ENCODE data around the gene THRAP3.
"Not testable (repeated sequence)": the region's sequence is repeated elsewhere in the genome, so short reads cannot be mapped to it uniquely, and the experiment has no call there.

Gene THRAP3, protein sequence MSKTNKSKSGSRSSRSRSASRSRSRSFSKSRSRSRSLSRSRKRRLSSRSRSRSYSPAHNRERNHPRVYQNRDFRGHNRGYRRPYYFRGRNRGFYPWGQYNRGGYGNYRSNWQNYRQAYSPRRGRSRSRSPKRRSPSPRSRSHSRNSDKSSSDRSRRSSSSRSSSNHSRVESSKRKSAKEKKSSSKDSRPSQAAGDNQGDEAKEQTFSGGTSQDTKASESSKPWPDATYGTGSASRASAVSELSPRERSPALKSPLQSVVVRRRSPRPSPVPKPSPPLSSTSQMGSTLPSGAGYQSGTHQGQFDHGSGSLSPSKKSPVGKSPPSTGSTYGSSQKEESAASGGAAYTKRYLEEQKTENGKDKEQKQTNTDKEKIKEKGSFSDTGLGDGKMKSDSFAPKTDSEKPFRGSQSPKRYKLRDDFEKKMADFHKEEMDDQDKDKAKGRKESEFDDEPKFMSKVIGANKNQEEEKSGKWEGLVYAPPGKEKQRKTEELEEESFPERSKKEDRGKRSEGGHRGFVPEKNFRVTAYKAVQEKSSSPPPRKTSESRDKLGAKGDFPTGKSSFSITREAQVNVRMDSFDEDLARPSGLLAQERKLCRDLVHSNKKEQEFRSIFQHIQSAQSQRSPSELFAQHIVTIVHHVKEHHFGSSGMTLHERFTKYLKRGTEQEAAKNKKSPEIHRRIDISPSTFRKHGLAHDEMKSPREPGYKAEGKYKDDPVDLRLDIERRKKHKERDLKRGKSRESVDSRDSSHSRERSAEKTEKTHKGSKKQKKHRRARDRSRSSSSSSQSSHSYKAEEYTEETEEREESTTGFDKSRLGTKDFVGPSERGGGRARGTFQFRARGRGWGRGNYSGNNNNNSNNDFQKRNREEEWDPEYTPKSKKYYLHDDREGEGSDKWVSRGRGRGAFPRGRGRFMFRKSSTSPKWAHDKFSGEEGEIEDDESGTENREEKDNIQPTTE

DNA sequence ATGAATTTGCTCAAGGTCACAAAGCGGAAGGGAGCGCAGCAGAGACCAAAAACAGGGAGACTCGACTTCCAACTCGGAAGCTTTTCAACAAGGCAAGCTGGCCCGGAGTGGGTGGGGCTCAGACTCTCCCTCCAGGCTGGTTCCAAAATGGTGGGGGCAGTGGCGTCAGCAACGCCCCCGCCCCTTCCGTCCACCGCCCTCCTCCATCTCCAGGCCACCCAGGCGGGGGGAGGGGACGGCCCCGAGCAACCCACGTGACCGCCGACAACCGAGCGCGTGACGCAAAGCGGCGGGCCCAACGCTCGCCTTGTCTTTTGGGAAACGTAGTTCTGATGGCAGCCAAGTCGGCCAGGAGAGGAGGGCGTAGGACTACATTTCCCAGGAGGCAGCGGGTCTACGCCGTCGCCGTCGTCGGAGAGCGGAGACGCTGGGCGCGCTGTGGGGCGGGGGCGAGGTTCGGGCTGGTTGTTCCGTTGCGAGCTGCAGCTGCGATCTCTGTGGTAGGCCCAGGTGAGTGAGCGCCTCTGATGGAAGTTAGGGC lies at the start of gene THRAP3:
THRAP3 (plus strand) TSS at position 448 of the 541 bp plus-strand sequence. CDS start 58,121 bp downstream, outside the sequence.
- DNase-seq = peak; percentile 99

DNA sequence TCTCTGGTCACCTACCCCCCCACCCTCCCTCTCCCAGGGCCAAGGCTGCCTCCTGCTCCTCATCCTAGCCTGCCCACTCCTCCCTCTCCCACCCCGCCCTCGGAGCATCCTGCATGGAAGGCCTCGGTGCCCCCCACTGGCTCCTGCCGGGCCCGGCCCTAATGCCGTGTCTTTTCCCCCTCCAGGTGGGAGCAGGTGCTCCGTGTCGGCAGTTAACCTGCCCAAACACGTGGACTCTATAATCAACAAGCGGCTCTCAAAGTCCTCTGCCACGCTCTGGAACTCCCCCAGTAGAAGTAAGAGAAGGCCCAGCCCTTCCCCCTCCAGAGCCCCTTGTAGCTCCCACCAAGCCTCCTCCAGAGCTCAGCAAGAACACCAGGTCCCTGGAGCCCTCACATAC lies 49.5 kb upstream of the THRAP3 start:
- no peak for DNase-seq

DNA sequence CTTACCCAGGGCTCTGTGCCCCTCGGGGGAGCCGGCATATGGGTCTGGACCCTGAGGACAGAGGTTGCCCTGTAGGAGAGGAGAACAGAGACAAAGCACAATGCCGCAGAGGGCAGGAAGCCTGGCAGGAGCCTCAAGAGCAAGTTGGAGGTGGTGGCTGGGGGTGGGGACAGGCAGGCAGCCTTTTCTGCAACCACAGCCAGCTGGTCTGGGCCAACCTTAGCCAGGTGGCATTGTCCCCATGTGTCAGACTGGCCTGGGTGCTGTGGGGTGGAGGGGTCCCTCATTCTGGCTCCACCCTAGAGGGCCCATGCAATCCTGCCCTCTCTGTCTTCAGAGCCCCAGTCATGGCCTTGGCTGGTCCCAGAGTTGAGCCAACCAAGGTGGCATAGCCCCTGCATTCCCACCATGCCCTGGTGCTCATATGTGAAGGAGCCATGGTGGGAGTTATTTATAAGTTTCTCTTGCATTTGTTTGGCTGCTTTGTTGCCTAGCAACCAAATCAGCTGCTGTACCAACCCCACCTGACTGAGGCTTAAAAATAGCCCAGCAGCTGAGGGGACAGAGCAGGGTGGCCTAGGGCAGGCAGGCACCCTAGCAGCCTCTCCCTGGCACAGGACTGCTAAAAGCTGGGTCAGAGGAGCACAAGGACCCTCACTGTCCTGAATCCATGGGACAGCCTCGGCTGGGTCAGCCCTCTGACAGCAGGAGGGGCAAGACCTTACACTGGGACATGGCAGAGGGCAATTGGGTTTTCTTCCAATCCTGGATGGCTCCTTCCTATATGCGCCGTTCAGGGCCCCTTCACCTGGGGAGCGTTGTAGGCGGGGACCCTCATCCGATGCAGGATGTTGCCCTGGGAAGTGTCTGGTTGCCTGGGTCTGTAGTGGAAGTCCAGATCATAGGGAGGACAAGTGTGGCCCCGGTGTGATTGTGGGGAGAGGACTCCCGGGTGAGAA lies 48.8 kb upstream of the THRAP3 start:
- DNase-seq = no peak

DNA sequence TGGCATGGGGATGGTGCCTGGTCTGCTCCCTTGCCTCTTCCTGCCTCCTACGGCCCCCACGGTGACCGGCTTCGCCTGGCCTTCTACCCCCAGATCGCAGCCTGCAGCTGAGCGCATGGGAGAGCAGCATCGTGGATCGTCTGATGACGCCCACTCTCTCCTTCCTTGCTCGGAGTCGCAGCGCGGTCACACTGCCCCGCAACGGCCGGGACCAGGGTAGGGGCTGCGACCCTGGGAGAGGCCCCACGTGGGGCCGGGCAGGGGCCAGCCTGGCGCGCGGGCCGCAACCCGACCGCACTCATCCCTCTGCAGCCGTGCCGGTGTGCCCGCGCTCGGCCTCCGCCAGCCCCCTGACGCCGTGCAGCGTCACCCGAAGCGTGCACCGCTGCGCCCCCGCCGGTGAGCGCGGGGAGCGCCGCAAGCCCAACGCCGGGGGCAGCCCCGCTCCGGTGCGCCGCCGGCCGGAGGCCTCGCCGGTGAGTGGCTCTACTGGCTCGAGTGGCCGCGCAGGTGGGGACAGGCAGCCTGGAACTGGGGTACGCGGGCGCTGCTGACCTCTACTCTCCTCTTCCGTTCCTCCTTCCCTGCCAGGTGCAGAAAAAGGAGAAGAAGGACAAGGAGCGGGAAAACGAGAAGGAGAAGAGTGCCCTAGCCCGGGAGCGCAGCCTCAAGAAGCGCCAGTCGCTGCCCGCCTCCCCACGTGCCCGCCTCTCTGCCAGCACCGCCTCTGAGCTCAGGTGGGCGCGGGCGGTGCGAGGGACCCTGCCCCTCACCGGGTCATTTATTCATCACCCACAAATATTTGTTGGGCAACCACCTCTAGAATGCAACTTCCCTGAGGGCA lies 47.9 kb upstream of the THRAP3 start:
- no peak for DNase-seq

DNA sequence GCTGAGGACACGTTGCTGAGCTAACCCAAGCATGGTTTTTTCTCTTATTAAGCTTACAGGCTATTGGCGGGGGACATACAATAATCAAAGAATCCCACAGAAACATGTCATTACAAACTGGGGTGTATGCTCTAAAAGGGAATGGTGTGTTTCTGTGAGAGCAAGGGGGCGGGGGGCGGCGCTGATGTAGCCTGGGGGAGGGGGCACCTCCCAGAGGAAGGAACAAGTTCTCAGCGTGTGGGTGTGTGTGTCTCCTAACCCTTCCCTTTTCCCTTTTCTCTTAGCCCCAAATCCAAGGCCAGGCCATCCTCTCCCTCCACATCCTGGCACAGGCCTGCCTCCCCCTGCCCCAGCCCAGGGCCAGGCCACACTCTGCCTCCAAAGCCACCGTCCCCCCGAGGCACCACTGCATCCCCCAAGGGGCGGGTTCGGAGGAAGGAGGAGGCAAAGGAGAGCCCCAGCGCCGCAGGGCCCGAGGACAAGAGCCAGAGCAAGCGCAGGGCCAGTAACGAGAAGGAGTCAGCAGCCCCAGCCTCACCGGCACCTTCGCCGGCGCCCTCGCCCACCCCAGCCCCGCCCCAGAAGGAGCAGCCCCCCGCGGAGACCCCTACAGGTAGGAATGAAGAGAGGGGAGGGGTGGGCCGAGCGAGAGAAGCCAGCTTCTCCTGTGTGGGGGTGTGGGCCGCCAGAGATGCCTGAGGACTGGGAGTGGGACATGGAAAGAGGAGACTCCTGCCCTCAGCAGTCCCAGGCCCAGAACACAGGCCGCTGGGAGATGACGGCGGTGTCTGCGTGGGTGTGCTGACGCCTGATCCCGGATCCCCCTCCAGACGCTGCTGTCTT lies 46.4 kb upstream of the THRAP3 start:
- DNase-seq = no peak

DNA sequence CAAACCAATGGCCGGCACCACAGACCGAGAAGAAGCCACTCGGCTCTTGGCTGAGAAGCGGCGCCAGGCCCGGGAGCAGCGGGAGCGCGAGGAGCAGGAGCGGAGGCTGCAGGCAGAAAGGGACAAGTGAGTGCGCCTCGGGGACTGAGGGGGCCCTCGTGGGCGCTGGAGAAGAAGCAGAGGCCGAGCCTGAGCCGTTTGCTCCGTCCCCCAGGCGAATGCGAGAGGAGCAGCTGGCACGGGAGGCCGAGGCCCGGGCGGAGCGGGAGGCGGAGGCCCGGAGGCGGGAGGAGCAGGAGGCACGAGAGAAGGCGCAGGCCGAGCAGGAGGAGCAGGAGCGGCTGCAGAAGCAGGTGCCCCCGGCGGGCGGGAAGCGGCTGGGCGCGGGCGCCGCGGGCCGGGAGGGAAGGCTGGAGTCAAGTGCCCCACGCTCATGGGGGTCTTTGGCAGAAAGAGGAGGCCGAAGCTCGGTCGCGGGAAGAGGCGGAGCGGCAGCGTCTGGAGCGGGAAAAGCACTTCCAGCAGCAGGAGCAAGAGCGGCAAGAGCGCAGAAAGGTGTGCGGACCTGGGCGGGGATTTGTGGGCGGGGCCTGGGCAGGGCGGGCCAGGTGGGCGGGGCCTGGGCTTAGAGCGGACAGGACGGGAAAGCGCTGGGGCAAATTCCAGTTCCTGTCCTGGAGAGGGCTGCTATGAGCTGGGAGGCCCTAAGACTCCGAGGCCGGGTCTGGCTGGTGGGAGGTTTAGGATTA lies 45.6 kb upstream of the THRAP3 start:
- DNase-seq = no peak

DNA sequence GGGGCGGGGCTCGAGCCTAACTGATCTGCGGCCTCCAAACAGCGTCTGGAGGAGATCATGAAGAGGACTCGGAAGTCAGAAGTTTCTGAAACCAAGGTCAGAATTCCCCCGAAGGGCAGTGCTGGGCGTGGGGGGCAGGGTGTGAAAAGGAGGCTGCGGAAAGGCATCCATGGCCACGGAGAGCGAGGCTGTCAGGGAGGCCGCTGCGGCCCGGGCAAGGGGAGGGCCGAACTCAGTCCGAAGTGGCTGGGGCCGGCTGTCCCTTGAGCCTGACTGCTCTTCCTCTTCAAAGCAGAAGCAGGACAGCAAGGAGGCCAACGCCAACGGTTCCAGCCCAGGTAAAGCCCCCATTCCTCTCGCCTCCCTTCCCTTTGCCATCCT lies 45.0 kb upstream of the THRAP3 start:
- DNase-seq = no peak

DNA sequence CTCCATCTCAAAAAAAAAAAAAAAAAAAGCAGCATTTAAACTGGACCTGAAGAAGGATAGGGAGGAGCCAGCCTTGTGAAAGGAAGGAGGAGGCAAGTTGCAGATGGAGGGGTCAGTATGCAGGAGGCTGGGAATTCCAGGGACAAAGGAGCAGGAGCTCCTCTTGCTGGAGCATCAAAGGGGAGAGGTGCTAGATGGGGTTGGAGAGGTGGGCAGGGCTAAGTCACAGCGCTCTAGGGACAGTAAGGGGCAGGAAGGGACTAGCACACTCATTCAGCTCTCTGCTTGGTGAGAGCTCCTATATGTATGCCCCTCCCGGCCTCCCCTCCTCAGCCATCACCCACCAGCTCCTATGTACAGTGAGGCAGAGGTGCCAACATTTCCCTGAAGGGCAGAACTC lies 41.5 kb upstream of the THRAP3 start:
- DNase-seq = no peak

DNA sequence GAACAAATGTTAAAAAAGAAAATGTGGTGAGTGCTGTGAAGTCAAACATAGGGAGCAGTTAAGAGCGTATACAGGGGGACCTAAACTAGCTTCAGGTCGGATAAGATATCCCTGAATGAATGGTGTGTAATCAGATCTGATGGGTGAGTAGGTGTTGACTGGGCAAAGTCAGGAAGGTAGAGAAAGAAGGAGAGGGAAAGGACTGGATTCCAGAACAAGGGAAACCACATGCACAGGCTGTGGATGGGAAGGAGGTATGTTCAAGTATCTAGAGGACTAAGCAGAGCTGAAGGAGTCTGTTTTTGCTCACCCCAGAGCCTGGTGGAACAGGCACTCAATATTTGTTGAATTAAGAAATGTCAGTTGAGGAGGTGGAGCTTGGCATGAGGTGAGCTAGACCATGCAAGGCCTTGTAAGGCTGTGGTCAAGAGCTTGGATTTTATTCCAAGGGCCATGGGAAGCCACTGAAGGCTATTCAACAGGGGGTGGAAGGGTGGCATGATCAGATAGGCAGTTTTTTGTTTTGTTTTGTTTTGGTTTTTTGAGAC lies 40.9 kb upstream of the THRAP3 start:
- DNase-seq = no peak

DNA sequence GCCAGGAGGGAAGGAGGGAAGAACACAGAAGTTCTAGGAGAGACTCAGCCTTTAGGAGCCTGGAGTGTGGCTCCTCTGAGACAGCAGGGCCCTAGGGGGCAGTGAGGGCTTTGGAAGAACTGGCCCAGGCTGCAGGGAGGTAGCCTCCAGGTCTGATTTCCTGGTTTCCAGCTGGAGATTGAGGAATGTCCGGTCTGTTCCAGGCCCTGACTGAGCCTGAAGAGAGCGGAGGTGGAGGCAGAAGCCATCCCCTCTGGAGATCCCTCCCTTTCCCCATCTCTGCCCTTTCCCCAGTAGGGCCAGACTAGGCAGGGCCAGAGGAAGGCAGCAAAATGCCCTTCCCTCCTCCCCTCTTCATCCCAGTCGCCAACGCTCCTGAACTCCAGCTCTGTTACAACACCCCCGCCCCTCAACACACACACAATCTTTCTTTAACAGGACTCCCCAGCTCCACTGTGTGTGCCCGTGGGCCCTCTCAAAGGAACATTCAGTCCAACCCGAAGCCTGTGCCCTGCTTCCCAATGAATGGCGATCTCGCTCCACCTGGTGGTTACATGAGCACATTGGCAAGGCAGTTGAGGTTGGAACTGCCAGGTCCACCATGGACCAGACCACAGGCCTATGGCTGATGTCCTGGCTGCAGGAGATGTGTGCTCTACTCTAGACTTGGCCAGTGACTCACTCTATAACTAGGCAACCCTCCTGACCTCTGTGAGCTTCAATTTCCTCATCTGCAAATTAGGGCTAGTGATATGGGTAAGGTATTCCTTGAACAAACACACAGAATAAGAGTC lies 36.2 kb upstream of the THRAP3 start:
- DNase-seq = peak; percentile 77

DNA sequence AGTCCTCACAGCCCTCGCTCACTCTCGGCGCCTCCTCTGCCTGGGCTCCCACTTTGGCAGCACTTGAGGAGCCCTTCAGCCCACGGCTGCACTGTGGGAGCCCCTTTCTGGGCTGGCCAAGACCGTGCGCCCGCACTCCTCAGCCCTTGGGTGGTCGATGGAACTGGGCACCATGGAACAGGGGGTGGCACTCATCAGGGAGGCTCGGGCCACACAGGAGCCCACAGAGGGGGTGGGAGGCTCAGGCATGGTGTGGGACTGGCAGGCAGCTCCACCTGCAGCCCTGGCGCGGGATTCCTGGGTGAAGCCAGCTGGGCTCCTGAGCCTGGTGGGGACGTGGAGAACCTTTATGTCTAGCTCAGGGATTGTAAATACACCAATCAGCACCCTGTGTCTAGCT lies 27.4 kb upstream of the THRAP3 start:
- not testable (repeated sequence) for DNase-seq

DNA sequence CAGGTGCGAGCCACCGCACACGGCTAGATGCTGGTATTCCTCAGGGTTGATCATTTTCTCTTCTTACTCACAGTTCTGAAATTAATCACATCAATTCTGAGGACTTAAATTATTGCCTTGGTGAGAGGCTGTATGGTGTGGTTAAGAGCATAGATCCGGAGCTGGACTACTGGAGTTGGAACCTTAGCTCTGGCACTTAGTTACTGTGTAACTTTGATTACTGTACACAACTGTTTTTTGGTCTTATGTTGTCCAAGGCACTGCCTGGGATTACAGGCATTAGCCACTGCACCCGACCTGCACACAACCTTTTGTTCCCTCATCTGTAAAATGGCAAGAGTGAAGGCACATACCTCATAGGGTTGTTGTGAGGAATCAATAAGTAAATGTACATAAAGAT lies 25.6 kb upstream of the THRAP3 start:
- no peak for DNase-seq

DNA sequence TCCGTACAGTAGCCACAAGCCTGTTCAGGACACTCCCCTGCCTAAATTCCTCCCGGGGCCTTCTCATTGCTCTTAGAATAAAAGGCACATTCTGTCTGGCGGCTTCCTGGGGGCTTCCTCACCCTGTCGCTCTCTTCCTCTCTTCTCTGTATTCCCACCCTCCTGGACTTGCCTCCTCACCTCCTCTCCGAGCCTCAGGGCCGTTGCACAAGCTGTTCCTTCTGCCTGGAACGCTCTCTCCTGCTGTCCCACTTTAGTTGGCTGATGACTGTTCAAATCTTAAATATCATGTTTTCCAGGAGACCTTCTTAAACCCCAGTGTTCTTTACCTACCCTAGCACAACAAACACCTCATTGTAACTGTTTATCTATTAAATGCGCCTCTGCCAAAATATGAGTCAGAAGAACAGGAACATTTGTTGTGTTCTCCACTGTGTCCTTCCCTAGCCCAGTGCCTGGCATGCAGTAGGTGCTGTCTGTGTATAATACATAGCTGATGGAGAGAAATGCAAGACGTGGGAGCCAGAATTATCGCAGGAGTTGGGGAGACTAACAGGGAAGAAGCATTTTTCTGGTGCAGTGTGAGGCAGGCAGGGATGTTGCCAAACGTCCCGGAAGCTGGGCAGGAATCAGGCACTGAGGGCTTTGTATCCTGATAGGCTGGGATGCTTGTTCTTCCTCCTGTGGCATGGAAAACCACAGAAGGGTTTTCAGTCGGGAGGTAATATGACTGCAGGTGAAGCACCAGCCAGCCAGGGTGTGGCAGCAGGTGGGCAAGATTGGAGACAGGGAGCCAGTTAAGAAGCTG lies 24.1 kb upstream of the THRAP3 start:
- no peak for DNase-seq

DNA sequence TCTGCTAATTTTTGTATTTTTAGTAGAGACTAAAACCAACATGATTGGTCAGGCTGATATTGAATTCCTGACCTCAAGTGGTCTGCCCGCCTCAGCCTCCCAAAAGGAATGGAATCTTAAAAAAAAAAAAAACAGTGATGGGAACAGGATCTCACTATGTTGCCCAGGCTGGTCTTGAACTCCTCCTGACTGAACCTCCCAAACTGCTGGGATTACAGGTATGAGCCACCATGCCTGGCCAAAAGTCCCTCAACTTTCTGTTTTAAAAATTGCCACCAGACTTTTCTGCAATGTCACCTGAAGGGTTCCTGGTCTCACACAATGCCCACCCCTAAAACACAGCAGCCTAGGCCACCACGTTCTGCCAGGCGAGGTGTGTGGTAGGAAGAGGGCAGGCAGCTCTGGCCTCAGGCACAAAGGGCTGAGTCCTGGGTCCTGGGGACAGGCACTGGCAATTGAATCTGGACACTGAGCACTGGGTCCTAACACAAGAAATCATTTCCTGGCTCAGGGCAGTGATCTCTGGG lies 21.2 kb upstream of the THRAP3 start:
- DNase-seq = no peak

DNA sequence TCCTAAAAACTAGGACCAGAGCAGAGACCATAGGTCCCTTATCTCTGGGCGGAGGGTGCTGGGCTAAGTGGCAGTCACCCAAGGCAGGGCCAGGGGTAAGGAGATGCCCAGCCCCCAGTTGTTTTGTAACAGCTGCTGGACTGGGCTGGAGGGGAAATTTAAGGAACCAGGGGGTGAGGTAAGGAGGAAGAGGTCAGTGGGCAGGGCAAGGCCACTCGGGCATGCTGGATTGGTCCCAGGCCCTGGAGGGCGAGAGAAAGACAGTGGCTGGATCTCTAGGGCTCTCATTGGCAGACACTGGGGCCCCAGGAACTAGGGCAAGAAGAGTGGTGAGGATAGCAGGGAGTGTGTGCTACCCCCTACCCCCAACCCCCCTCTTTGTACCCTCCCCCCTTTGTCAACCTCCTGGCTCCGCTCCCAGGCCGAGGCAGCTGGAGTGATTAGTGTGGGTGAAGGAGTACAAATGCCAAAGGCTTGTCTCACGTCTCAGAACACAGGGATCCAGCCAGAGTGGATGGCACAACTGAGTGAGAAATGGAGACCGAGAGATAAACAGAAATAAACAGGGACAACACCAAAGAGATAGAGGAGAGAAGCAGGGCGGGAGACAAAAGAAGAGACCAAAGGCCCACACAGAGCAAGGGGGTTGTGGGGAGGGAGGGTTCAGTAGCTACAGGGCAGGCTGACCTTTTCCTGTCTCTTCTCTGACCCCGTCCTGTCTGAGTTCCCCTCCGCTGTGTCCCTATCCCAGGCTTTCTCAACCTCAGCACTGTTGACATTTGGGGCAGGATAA lies 20.5 kb upstream of the THRAP3 start:
- DNase-seq = no peak

DNA sequence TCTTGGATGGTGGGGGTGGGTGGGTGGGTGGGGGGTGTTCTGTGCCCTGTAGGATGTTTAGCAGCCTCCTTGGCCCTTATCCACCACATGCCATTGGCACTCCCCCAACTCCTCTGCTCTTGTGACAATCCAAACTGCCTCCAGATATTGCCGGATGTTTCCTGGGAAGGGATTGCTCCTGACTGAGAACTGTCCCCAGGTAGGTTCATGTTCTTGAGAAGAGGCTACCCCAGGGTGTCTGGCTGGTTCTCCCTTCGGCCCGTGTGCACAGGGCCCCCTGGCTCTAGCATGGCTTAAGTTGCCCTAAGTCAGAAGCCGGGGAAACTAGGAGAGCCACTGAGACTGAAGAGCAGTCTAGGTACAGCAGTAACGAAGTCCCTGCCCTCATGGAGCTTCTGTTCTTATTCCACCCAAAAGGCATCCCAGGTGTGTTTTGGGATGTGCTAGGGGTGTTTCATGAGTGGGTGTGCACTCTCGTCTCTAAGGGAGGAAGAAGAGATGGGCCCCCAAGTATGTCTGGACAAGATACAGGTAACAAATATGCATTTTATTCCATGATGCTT lies 19.8 kb upstream of the THRAP3 start:
- no peak for DNase-seq

Data from activated CD4-positive, alpha-beta T cell treated with anti-CD3 and anti-CD28 coated beads, Interleukin-2, amount 50 U/mL, for 1 hour (primary cell).